HepG2 (cell line): ENCODE data around the gene USP2. TPM values are rescaled to one million over a fixed set of nuclear protein-coding genes. Genes with fewer than 3 reads are reported as not detected.

Source experiments
- ATF4 ChIP-seq, 2 experiments: fragments of 450-650 bp in 1 of 2; sonication (generic) in 1 of 2; formaldehyde crosslinking; IDR thresholded peaks; 2 replicates each; pipeline versions ENCODE4 v1.5.0 to v1.8.0; 2020 to 2022; ENCODE audit warnings: mild to moderate bottlenecking in 1 of 2, missing genetic modification reagents in 1 of 2
- ATM ChIP-seq: fragments of 450-650 bp; IDR thresholded peaks from 2 replicates; pipeline ENCODE4 v1.7.1; 2017; ENCODE audit warnings: mild to moderate bottlenecking, borderline replicate concordance
- CEBPB ChIP-seq: IDR thresholded peaks from 2 replicates; pipeline ENCODE4 v1.6.1; 2011; ENCODE audit warnings: low read depth, low read length, improper control_type of control experiment, borderline replicate concordance
- CHD4 ChIP-seq: fragments of 200-600 bp; sonication (generic); IDR thresholded peaks from 2 replicates; pipeline ENCODE4 v1.7.0; 2017; ENCODE audit warnings: mild to moderate bottlenecking, low read length, borderline replicate concordance
- GFI1 ChIP-seq: sonication (generic); formaldehyde crosslinking; IDR thresholded peaks from 2 replicates; pipeline ENCODE4 v1.5.0; 2020; ENCODE audit warnings: missing genetic modification reagents, mild to moderate bottlenecking, borderline replicate concordance
- HNF4G ChIP-seq, 2 experiments: sonication (generic) in 1 of 2; formaldehyde crosslinking in 1 of 2; IDR thresholded peaks; 2 replicates each; pipeline versions ENCODE4 v1.4.0 to v1.6.1; 2011 to 2020; ENCODE audit warnings: borderline replicate concordance in 2 of 2, low read depth in 2 of 2, mild to moderate bottlenecking in 2 of 2, low read length in 1 of 2, missing genetic modification reagents in 1 of 2, moderate library complexity in 1 of 2
- ISX ChIP-seq: sonication (generic); formaldehyde crosslinking; conservative IDR thresholded peaks from 2 replicates; pipeline ENCODE4 v1.5.0; 2020; ENCODE audit warnings: missing genetic modification reagents
- KLF11 ChIP-seq: IDR thresholded peaks from 2 replicates; pipeline ENCODE4 v1.6.1; 2016; ENCODE audit warnings: missing compliant biosample characterization
- MED13 ChIP-seq: sonication (generic); formaldehyde crosslinking; IDR thresholded peaks from 2 replicates; pipeline ENCODE4 v1.5.0; 2020; ENCODE audit warnings: missing genetic modification reagents
- NAIF1 ChIP-seq: sonication (generic); formaldehyde crosslinking; IDR thresholded peaks from 2 replicates; pipeline ENCODE4 v1.5.0; 2020; ENCODE audit warnings: mild to moderate bottlenecking, missing genetic modification reagents, borderline replicate concordance
- RXRB ChIP-seq: IDR thresholded peaks from 2 replicates; pipeline ENCODE4 v1.6.1; 2016; ENCODE audit warnings: borderline replicate concordance, missing genetic modification reagents, missing compliant biosample characterization
- THRA ChIP-seq: sonication (generic); formaldehyde crosslinking; IDR thresholded peaks from 2 replicates; pipeline ENCODE4 v1.4.0; 2020; ENCODE audit warnings: missing genetic modification reagents, borderline replicate concordance
- ZFAT ChIP-seq: sonication (generic); formaldehyde crosslinking; conservative IDR thresholded peaks from 2 replicates; pipeline ENCODE4 v1.8.1; 2023; ENCODE audit warnings: missing genetic modification reagents, inconsistent platforms
- ZNF160 ChIP-seq: sonication (generic); formaldehyde crosslinking; IDR thresholded peaks from 2 replicates; pipeline ENCODE4 v1.8.0; 2022; ENCODE audit warnings: mild to moderate bottlenecking, inconsistent platforms, missing genetic modification reagents
- ZNF17 ChIP-seq: sonication (generic); formaldehyde crosslinking; IDR thresholded peaks from 2 replicates; pipeline ENCODE4 v1.5.0; 2020; ENCODE audit warnings: mild to moderate bottlenecking, missing genetic modification reagents
- ZNF33A ChIP-seq: sonication (generic); formaldehyde crosslinking; IDR thresholded peaks from 2 replicates; pipeline ENCODE4 v1.5.1; 2020; ENCODE audit warnings: missing genetic modification reagents, mild to moderate bottlenecking, moderate library complexity, borderline replicate concordance
- ZNF652 ChIP-seq: IDR thresholded peaks from 2 replicates; pipeline ENCODE4 v1.6.1; 2016; ENCODE audit warnings: low read depth, borderline replicate concordance
- ZNF660 ChIP-seq: sonication (generic); formaldehyde crosslinking; IDR thresholded peaks from 2 replicates; pipeline ENCODE4 v1.5.1; 2020; ENCODE audit warnings: mild to moderate bottlenecking, low read depth, missing genetic modification reagents, borderline replicate concordance
- ZNF674 ChIP-seq: sonication (generic); formaldehyde crosslinking; IDR thresholded peaks from 2 replicates; pipeline ENCODE4 v1.5.0; 2020; ENCODE audit warnings: low read depth, mild to moderate bottlenecking, missing genetic modification reagents
- polyA plus RNA-seq, 8 experiments: library from polyadenylated mRNA; depleted of rRNA in 3 of 8; stranded (reverse) in 7 of 8; unstranded in 1 of 8; fragments of >200 nt; fragmentation: Illumina TruSeq in 4 of 8; extraction: Trizol in 4 of 8; gene quantifications; 2 replicates each; pipeline versions ENCODE4 v1.2.1 to v1.2.3, GENCODE V29; 2011 to 2016; ENCODE audit warnings: low read depth in 4 of 8, missing spikeins in 1 of 8, mixed read lengths in 1 of 8; ENCODE audit not compliant: insufficient read depth in 1 of 8
- total RNA-seq, 5 experiments: library from RNA; depleted of rRNA; stranded (reverse); fragments of >200 nt; fragmentation: Illumina TruSeq; extraction: Trizol; gene quantifications; 2 replicates each; pipeline ENCODE4 v1.2.3, GENCODE V29; 2016; ENCODE audit warnings: low read depth in 1 of 5

USP2 gene
- total and polyA plus RNA-seq, 2 of the 13 experiments (the other 11 are each of a cell fraction or from before 2014, with no cell fraction given) = 2.5 to 6.0 TPM

- TF ChIP-seq ATM (no peak), ZNF652 (CRISPR knock-in tag) (no peak), KLF11 (no peak), ZNF17 (no peak), CEBPB (no peak), GFI1 (CRISPR knock-in tag) (no peak), ZFAT (CRISPR knock-in tag) (no peak), ZNF674 (no peak), THRA (no peak), HNF4G (IDR thresholded peaks at IDR 0.05; ENCODE audit: borderline replicate concordance, low read depth, low read length) (peak; percentile 74), HNF4G (CRISPR knock-in tag; IDR thresholded peaks at IDR 0.05; ENCODE audit: borderline replicate concordance, low read depth) (no peak), ZNF33A (CRISPR knock-in tag) (no peak), ATF4 (CRISPR knock-in tag; IDR thresholded peaks at IDR 0.05) (no peak), ZNF660 (CRISPR knock-in tag) (no peak), CHD4 (no peak), RXRB (CRISPR knock-in tag) (no peak), MED13 (CRISPR knock-in tag) (no peak), NAIF1 (CRISPR knock-in tag) (no peak), ISX (CRISPR knock-in tag) (no peak), ZNF160 (CRISPR knock-in tag) (no peak)
Measured at GRCh38 chr11:119373059-119373920, 8.2 kb downstream of the USP2 start (continued).
